HepG2 (cell line): ENCODE data around the gene PACSIN1. TPM values are rescaled to one million over a fixed set of nuclear protein-coding genes. Genes with fewer than 3 reads are reported as not detected.

Experiments used
- ATAC-seq: fragments of 200-7000 bp; cut with Tn5 transposase; 3 replicates; pipeline ENCODE4 v1.9.1; 2020; ENCODE audit warnings: mild to moderate bottlenecking, moderate library complexity
- BruUV-seq: library from RNA; stranded (reverse); fragments of 400-500 nt; replicated peaks from 2 replicates; lab custom pipeline; 2021; lab: Mats Ljungman, UMichigan
- CTCF ChIA-PET: fragments of 300-600 bp; formaldehyde crosslinking; extraction: SDS; loops from one replicate; lab custom pipeline; 2021; ENCODE audit warnings: low total read pairs, inconsistent platforms, low intra/inter-chr PET ratio; lab: Yijun Ruan, JAX
- POLR2A ChIA-PET: fragments of 350-600 bp; sonication (Branson Sonifier 250); formaldehyde crosslinking; loops from one replicate; lab custom pipeline; 2020; ENCODE audit warnings: antibody characterized with exemption, inconsistent platforms; lab: Yijun Ruan, JAX
- DNase-seq: peaks from one replicate; pipeline ENCODE4 v3.0.0-alpha.2; 2015; ENCODE audit warnings: low spot score
- FAIRE-seq: peaks from 3 replicates; lab custom pipeline; 2011; peaks lifted over from hg19 to GRCh38; lab: Jason Lieb, UNC
- H2AFZ ChIP-seq: one replicate; pipeline ENCODE4 v1.6.1; 2011; ENCODE audit warnings: low read length, inconsistent platforms
- H3K27ac ChIP-seq: fragments of 300-600 bp; 3 replicates; pipeline ENCODE4 v1.8.0; 2011; ENCODE audit warnings: mixed run types, mild to moderate bottlenecking, mixed read lengths, low read length, inconsistent platforms; ENCODE audit not compliant: insufficient read depth; ENCODE audit errors: extremely low read length
- H3K27me3 ChIP-seq, 2 experiments: fragments of 200-600 bp in 1 of 2; 2 replicates in 1 of 2; 3 replicates in 1 of 2; pipeline versions ENCODE4 v1.6.0 to v1.8.0; 2011; ENCODE audit warnings: low read length in 2 of 2, mild to moderate bottlenecking in 2 of 2, moderate library complexity in 2 of 2, inconsistent platforms in 1 of 2; ENCODE audit not compliant: insufficient read depth in 2 of 2, control insufficient read depth in 1 of 2
- H3K36me3 ChIP-seq, 2 experiments: fragments of 200-600 bp in 1 of 2; replicated peaks in 1 of 2; 2 replicates in 1 of 2; 3 replicates in 1 of 2; pipeline versions ENCODE4 v1.5.1 to v1.8.0; 2011; ENCODE audit warnings: low read length in 2 of 2, inconsistent platforms in 1 of 2; ENCODE audit not compliant: insufficient read depth in 2 of 2, control insufficient read depth in 1 of 2
- H3K4me1 ChIP-seq: 2 replicates; pipeline ENCODE4 v1.5.1; 2012; ENCODE audit warnings: low read length, inconsistent platforms; ENCODE audit not compliant: insufficient read depth
- H3K4me2 ChIP-seq: 2 replicates; pipeline ENCODE4 v1.6.0; 2011; ENCODE audit warnings: low read depth, low read length, inconsistent platforms
- H3K4me3 ChIP-seq, 3 experiments: fragments of 200-600 bp in 1 of 3; sonication (generic), shearing (Covaris generic) in 1 of 3; replicated peaks in 1 of 3; 2 replicates each; pipeline ENCODE4 v1.5.1; 2011 to 2016; ENCODE audit warnings: low read length in 3 of 3, inconsistent platforms in 2 of 3, low read depth in 2 of 3, mild to moderate bottlenecking in 2 of 3, control low read depth in 1 of 3, mixed read lengths in 1 of 3; ENCODE audit not compliant: insufficient read depth in 1 of 3
- H3K79me2 ChIP-seq: one replicate; pipeline ENCODE4 v1.6.1; 2011; ENCODE audit warnings: low read length, inconsistent platforms; ENCODE audit not compliant: insufficient read depth
- H3K9ac ChIP-seq: 2 replicates; pipeline ENCODE4 v1.6.0; 2011; ENCODE audit warnings: mild to moderate bottlenecking, low read depth, low read length, inconsistent platforms; ENCODE audit not compliant: insufficient read depth
- H3K9me3 ChIP-seq: 2 replicates; pipeline ENCODE4 v1.5.1; 2012; ENCODE audit warnings: mild to moderate bottlenecking, low read length
- H4K20me1 ChIP-seq: 2 replicates; pipeline ENCODE4 v1.6.0; 2011; ENCODE audit warnings: inconsistent platforms, mild to moderate bottlenecking, low read length, moderate library complexity; ENCODE audit not compliant: insufficient read depth
- AGO2 ChIP-seq: fragments of 200-400 bp; formaldehyde crosslinking; optimal IDR thresholded peaks from 2 replicates; pipeline ENCODE3; 2017; ENCODE audit warnings: mild to moderate bottlenecking, low read depth, low read length, moderate library complexity
- CTCF ChIP-seq: sonication (generic); formaldehyde crosslinking; IDR thresholded peaks from 2 replicates; pipeline ENCODE4 v1.5.0; 2020; ENCODE audit warnings: mild to moderate bottlenecking, missing genetic modification reagents, moderate library complexity
- FOXM1 ChIP-seq: sonication (generic); formaldehyde crosslinking; IDR thresholded peaks from 2 replicates; pipeline ENCODE4 v1.5.0; 2020; ENCODE audit warnings: missing genetic modification reagents
- HOMEZ ChIP-seq: IDR thresholded peaks from 2 replicates; pipeline ENCODE4 v1.6.1; 2016; ENCODE audit warnings: low read depth
- PITX1 ChIP-seq: sonication (generic); formaldehyde crosslinking; IDR thresholded peaks from 2 replicates; pipeline ENCODE4 v1.5.1; 2020; ENCODE audit warnings: mild to moderate bottlenecking, missing genetic modification reagents
- RBM22 ChIP-seq: fragments of 200-400 bp; formaldehyde crosslinking; optimal IDR thresholded peaks from 2 replicates; pipeline ENCODE3; 2017; ENCODE audit warnings: mild to moderate bottlenecking, low read length, moderate library complexity
- ZBTB26 ChIP-seq: IDR thresholded peaks from 2 replicates; pipeline ENCODE4 v1.6.1; 2016; ENCODE audit warnings: missing compliant biosample characterization, missing genetic modification reagents, borderline replicate concordance
- ZNF337 ChIP-seq: sonication (generic); formaldehyde crosslinking; IDR thresholded peaks from 2 replicates; pipeline ENCODE4 v1.5.1; 2020; ENCODE audit warnings: missing genetic modification reagents, low read depth, mild to moderate bottlenecking, borderline replicate concordance
- WGBS: methylation state at CpG from one replicate; pipeline ENCODE4 v1.1.6; 2017; ENCODE audit warnings: low lambda C conversion rate; 5-methylcytosine and 5-hydroxymethylcytosine counted together
- in situ Hi-C: cut with HindIII; loops from 2 replicates; pipeline ENCODE4 v1.10.0; 2017; ENCODE audit warnings: low pct_unique_long_range_greater_than_20kb; ENCODE audit not compliant: extremely low pct_ligation_motif_present
- intact Hi-C: fragments of 100-400 bp; cut with micrococcal nuclease; formaldehyde crosslinking; loops from one replicate; pipeline ENCODE4 v1.10.0; 2022; ENCODE audit not compliant: unreplicated experiment
- polyA plus RNA-seq, 8 experiments: library from polyadenylated mRNA; depleted of rRNA in 3 of 8; stranded (reverse) in 7 of 8; unstranded in 1 of 8; fragments of >200 nt; fragmentation: Illumina TruSeq in 4 of 8; extraction: Trizol in 4 of 8; gene quantifications; 2 replicates each; pipeline versions ENCODE4 v1.2.1 to v1.2.3, GENCODE V29; 2011 to 2016; ENCODE audit warnings: low read depth in 4 of 8, missing spikeins in 1 of 8, mixed read lengths in 1 of 8; ENCODE audit not compliant: insufficient read depth in 1 of 8
- total RNA-seq, 5 experiments: library from RNA; depleted of rRNA; stranded (reverse); fragments of >200 nt; fragmentation: Illumina TruSeq; extraction: Trizol; gene quantifications; 2 replicates each; pipeline ENCODE4 v1.2.3, GENCODE V29; 2016; ENCODE audit warnings: low read depth in 1 of 5

Gene PACSIN1
- total and polyA plus RNA-seq, 2 of the 13 experiments (the other 11 are each of a cell fraction or from before 2014, with no cell fraction given): not detected

GRCh38 chr6:34581561-34581920 lies 115.7 kb downstream of the PACSIN1 start:
- intact Hi-C loops: no loop called here
- Histone ChIP-seq H3K4me2 (no peak overlapping the region), H3K9me3 (no peaks in the 10 kb centered on the region), H3K27me3 (no peaks in the 10 kb centered on the region), H3K27ac (no peak overlapping the region), H2AFZ (no peak overlapping the region), H3K4me3 (no peak overlapping the region), H3K9ac (no peak overlapping the region), H4K20me1 (no peaks in the 10 kb centered on the region), H3K4me1 (no peaks in the 10 kb centered on the region), H3K79me2 (no peaks in the 10 kb centered on the region), H3K36me3 (peaks cover 7 to 9% of the 10 kb centered on the region in 2 experiments; a peak in 4 of 5 replicates)
- ChIA-PET POLR2A (no interaction called here), CTCF (no interaction called here)
- TF ChIP-seq FOXM1 (no peak), PITX1 (no peak), ZNF337 (CRISPR knock-in tag) (no peak), ZBTB26 (CRISPR knock-in tag) (no peak)
- WGBS: 98% methylated on average over 4 of the region's 4 CpGs
- no TSS peak for BruUV-seq
- DNase-seq (no peak), FAIRE-seq (no peak), ATAC-seq (no peak)
- in situ Hi-C loops: no loop called here

GRCh38 chr6:34583461-34583860 lies 117.6 kb downstream of the PACSIN1 start:
- no peak for FAIRE-seq
- Histone ChIP-seq H3K9ac (no peak overlapping the region), H2AFZ (no peak overlapping the region)
- TF ChIP-seq HOMEZ (CRISPR knock-in tag) (no peak), RBM22 (peak; percentile 27), AGO2 (peak; percentile 60), CTCF (CRISPR knock-in tag) (0 out of 2 replicates have a peak, but pooled peaks have one; percentile 22)
- TF ChIP-seq, all 625 proteins: peak for 3
- Histone ChIP-seq H3K79me2 (no peaks in the 10 kb centered on the region), H3K36me3 (peaks cover 15 to 27% of the 10 kb centered on the region in 2 experiments; a peak in 4 of 5 replicates), H3K9me3 (no peaks in the 10 kb centered on the region), H3K4me3 (no peak overlapping the region), H3K27me3 (no peaks in the 10 kb centered on the region), H3K4me1 (no peaks in the 10 kb centered on the region), H4K20me1 (no peaks in the 10 kb centered on the region), H3K27ac (no peak overlapping the region), H3K4me2 (no peak overlapping the region)
- 91% methylated on average over 4 of the region's 6 CpGs for WGBS
- CTCF ChIA-PET: no interaction called here
- no TSS peak for BruUV-seq
- in situ Hi-C loops: no loop called here
- intact Hi-C loops: no loop called here
- POLR2A ChIA-PET: no interaction called here
- ATAC-seq (no peak; the same call in 2 of the 3 replicates), DNase-seq (no peak)
